Ovary (tissue), 3 donors: ENCODE results near the gene NOP10.

ENCODE experiments used
- EP300 ChIP-seq: sonication (generic); formaldehyde crosslinking; IDR thresholded peaks from one replicate; pipeline ENCODE4 v1.6.1; 2017; ENCODE audit warnings: antibody characterized with exemption
- POLR2A ChIP-seq: fragments of 450-650 bp; IDR thresholded peaks from one replicate; pipeline ENCODE4 v1.6.1; 2017; ENCODE audit warnings: antibody characterized with exemption, mild to moderate bottlenecking, moderate library complexity
- TF ChIP-seq, protein P1 (sequence below), 3 donors: fragments of 450-650 bp in 2 of 3; fragments of 200-600 bp in 1 of 3; IDR thresholded peaks; one replicate each; pipeline versions ENCODE4 v1.5.1 to v1.8.0; 2016 to 2022; ENCODE audit warnings: antibody characterized with exemption in 3 of 3, mild to moderate bottlenecking in 1 of 3
- donor health status: DM: no; HTN: no; CAD: no.

DNA sequence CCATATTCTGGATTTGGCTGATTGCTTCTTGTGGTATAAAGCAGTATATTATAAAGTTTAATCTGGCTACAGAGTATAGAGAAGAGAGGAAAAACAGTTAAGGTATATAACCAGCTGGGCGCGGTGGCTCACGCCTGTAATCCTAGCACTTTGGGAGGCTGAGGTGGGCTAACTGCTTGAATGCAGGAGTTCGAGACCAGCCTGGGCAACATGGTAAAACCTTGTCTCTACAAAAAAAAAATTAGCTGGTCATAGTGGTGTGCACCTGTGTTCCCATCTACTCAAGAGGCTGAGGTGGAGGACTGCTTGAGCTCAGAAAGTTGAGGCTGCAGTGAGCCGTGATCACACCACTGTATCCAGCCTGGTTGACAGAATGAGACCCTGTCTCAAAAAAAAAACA is 12.7 kb downstream of the NOP10 start:
- TF ChIP-seq, protein P1, sequence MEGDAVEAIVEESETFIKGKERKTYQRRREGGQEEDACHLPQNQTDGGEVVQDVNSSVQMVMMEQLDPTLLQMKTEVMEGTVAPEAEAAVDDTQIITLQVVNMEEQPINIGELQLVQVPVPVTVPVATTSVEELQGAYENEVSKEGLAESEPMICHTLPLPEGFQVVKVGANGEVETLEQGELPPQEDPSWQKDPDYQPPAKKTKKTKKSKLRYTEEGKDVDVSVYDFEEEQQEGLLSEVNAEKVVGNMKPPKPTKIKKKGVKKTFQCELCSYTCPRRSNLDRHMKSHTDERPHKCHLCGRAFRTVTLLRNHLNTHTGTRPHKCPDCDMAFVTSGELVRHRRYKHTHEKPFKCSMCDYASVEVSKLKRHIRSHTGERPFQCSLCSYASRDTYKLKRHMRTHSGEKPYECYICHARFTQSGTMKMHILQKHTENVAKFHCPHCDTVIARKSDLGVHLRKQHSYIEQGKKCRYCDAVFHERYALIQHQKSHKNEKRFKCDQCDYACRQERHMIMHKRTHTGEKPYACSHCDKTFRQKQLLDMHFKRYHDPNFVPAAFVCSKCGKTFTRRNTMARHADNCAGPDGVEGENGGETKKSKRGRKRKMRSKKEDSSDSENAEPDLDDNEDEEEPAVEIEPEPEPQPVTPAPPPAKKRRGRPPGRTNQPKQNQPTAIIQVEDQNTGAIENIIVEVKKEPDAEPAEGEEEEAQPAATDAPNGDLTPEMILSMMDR (IDR thresholded peaks at IDR 0.05), result no peak
- no peak for TF ChIP-seq EP300
- no peak for TF ChIP-seq POLR2A
